Measurements from ENCODE around the gene WAS. TPM values are rescaled to one million over a fixed set of nuclear protein-coding genes. Genes with fewer than 3 reads are reported as not detected.
A peak's percentile ranks its signal among the peaks of the same experiment; 100 is the strongest.
"Not testable (repeated sequence)": the region's sequence is repeated elsewhere in the genome, so short reads cannot be mapped to it uniquely, and the experiment has no call there.

Gene WAS
- total RNA-seq, 1 donor, result under 0.01 TPM

DNA sequence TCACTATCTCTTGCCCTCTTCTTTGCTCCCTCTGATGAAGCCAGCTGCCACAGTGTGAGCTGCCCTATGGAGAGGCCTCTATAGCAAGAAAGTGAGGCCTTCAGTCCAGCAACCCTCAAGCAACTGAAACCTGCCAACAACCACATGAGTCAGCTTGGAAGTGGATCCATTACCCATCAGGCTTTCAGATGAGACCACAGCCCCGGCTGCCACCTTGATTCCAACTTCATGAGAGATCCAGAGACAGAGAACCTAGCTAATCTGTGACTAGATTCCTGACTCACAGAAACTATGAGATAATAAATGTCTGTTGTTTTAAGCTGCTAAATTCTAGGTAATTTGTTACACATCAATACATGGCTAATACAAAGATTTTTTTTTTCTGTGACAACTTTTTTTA lies 20.4 kb upstream of the WAS start:
- H3K4me3 ChIP-seq (ENCODE audit: low read depth, low read length), result no peak overlapping the region
- DNase-seq (ENCODE audit: low read depth), result no peak
- TF ChIP-seq, protein P1, sequence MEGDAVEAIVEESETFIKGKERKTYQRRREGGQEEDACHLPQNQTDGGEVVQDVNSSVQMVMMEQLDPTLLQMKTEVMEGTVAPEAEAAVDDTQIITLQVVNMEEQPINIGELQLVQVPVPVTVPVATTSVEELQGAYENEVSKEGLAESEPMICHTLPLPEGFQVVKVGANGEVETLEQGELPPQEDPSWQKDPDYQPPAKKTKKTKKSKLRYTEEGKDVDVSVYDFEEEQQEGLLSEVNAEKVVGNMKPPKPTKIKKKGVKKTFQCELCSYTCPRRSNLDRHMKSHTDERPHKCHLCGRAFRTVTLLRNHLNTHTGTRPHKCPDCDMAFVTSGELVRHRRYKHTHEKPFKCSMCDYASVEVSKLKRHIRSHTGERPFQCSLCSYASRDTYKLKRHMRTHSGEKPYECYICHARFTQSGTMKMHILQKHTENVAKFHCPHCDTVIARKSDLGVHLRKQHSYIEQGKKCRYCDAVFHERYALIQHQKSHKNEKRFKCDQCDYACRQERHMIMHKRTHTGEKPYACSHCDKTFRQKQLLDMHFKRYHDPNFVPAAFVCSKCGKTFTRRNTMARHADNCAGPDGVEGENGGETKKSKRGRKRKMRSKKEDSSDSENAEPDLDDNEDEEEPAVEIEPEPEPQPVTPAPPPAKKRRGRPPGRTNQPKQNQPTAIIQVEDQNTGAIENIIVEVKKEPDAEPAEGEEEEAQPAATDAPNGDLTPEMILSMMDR (IDR thresholded peaks at IDR 0.05; ENCODE audit: insufficient read depth, low read depth, low read length), result no peak

DNA sequence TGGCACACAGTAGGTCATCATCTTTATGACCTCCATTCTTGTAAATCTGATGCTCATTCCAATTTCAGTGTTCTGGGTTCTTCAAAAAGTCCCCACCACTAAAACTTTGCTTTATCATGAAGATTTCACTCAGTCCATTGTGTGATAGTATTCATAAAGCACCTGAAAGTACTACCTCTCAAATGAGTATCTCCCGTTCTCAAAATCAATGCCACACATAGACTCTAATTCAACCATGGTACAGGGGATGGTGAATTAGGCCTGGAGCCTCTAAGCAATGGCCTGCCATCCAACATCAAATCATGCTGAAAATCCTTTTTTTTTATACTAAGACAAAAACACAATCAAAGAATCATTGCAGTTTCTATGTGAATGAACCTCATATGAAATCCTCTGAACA lies 19.4 kb upstream of the WAS start:
- no peak overlapping the region for H3K4me3 ChIP-seq (ENCODE audit: low read depth, low read length)
- TF ChIP-seq, protein P1 (IDR thresholded peaks at IDR 0.05; ENCODE audit: insufficient read depth, low read depth, low read length), result no peak
- no peak for DNase-seq (ENCODE audit: low read depth)

DNA sequence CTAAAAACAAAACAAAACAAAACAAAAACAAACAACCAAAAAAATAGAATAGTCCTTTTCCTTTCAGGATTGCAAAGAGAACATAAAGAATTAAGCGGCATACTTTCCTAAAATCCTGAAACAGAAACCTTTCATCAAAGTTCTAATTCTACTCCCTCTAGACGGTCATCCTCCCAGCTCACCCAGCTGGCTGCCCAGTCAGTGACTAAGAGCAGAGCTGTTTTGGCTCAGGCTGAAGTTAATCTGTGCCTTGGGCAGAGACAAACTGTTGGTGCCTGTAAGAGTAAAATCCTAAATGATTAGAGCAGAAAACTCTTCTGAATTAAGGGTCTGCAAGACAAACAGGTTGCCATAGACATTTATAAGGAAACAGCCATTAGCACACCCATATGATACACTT lies 17.6 kb upstream of the WAS start:
- no peak for DNase-seq (ENCODE audit: low read depth)
- TF ChIP-seq, protein P1 (IDR thresholded peaks at IDR 0.05; ENCODE audit: insufficient read depth, low read depth, low read length), result no peak
- no peak overlapping the region for H3K4me3 ChIP-seq (ENCODE audit: low read depth, low read length)

DNA sequence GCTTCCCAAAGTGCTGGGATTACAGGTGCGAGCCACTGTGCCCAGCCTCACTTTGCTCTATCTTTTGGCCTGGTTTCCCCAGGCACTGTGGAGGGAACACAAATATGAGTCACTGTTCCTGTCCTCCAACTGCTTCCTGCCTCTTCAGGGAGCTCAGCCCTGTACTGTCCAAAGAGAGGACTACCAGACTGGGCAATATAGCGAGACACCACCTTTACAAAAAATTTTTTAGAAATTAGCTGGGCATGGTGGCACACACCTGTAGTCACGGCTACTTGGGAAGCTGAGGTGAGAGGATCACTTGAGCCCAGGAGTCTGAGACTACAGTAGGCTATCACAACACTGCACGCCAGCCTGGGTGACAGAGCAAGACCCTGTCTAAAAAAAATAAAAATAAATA lies 16.9 kb upstream of the WAS start:
- no peak for DNase-seq (ENCODE audit: low read depth)
- TF ChIP-seq, protein P1 (IDR thresholded peaks at IDR 0.05; ENCODE audit: insufficient read depth, low read depth, low read length), result no peak
- H3K4me3 ChIP-seq (ENCODE audit: low read depth, low read length), result no peak overlapping the region

DNA sequence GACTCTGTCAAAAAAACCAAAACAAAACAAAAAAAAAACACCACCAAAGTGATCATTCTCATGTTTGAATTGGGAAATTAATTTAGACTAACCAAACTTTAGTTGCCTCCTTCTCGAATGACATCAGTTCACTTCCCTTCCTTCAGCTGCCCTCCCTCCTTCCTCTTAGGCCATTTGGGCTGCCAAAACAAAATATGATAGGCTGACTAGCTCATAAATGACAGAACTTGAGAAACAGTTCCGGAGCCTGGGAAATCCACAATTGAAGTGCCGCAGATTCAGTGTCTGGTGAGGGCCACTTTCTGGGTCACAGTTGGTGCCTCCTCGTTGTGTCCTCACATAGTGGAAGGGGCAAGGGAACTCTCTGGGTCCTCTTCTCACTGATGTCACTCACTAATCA lies 16.1 kb upstream of the WAS start:
- TF ChIP-seq, protein P1 (IDR thresholded peaks at IDR 0.05; ENCODE audit: insufficient read depth, low read depth, low read length), result no peak
- no peak for DNase-seq (ENCODE audit: low read depth)
- no peak overlapping the region for H3K4me3 ChIP-seq (ENCODE audit: low read depth, low read length)

DNA sequence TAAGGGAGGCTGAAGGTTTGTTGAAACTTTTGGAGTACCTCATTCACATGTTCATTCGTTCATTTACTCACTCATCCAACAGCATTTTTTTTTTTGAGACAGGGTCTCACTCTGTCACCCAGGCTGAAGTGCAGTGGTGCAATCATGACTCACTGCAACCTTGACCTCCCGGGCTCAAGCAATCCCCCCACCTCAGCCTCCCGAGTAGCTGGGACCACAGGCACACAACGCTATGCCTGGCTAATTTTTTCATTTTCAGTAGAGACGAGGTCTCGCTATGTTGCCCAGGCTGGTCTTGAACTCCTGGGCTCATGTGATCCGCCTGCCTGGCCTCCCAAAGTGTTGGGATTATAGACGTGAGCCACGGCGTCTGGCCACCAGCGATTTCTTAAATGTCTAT lies 15.4 kb upstream of the WAS start:
- H3K4me3 ChIP-seq (ENCODE audit: low read depth, low read length); DNase-seq (ENCODE audit: low read depth): not testable (repeated sequence)

DNA sequence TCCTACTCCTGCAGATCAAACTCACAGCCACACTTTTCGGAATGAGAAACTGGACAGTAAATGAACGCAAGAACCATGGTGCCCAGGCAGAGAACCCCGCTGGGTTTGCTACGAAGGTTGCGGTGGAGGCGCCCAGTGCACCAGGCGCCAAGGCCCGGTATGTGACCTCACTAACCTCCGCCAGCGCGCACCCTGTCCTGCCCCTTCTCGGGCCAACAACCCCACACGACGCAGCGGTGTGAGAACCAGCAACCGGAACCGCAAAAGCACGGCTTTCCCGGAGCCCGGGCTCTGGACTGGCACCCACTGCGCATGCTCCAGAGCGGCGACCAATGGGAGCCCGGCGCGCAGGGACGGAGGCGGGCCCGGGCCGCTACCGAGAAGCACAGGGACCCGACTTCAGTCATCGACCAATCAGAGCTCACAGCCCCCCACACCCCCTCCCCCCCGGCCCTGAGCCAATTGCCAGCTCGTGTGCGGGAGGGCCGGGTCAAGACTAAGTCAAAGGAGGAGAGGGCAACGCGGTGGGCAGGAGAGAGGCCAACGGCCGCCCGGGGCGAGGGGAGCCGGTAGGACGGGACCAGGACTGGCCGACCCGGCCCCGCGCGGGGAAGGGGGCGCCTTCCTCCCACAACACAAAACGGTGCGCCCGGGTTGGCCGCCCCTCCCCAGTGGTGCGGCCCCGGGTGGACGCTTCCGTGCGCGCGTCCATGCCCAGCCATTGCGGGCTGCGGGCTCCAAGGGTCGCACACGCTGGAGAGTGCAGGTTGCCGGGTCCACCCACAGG lies 7.3 kb upstream of the WAS start:
- H3K4me3 ChIP-seq (ENCODE audit: low read depth, low read length), result peak overlapping the region; percentile 71
- DNase-seq (ENCODE audit: low read depth), result peak; percentile 81
- TF ChIP-seq, protein P1 (IDR thresholded peaks at IDR 0.05; ENCODE audit: insufficient read depth, low read depth, low read length), result no peak
